WTC11 (cell line): ENCODE measurements around the gene HTRA2. TPM values are rescaled to one million over a fixed set of nuclear protein-coding genes. Genes with fewer than 3 reads are reported as not detected.

Experiments
- ATAC-seq: fragments of 200-7000 bp; cut with Tn5 transposase; 2 replicates; pipeline ENCODE4 v1.10.0; 2021; ENCODE audit warnings: mild to moderate bottlenecking, moderate library complexity
- CTCF ChIA-PET: fragments of 300-600 bp; sonication (Branson Sonifier 250); formaldehyde crosslinking; loops from one replicate; lab custom pipeline; 2021; ENCODE audit warnings: antibody characterized with exemption; lab: Charles Lee
- POLR2A ChIA-PET: fragments of 350-600 bp; sonication (Branson Sonifier 250); formaldehyde crosslinking; loops from one replicate; lab custom pipeline; 2021; ENCODE audit warnings: antibody characterized with exemption; lab: Charles Lee
- DNase-seq: peaks from one replicate; pipeline ENCODE4 v3.0.0; 2021; ENCODE audit warnings: low spot score
- H3K27ac Mint-ChIP-seq: 2 replicates; pipeline ENCODE4 v1.8.0; 2021; ENCODE audit warnings: mixed read lengths
- H3K27me3 Mint-ChIP-seq: 2 replicates; pipeline ENCODE4 v1.8.0; 2021; ENCODE audit warnings: low read depth, mild to moderate bottlenecking, moderate library complexity, mixed read lengths
- H3K36me3 Mint-ChIP-seq: 2 replicates; pipeline ENCODE4 v1.8.0; 2021; ENCODE audit warnings: mixed read lengths
- H3K4me1 Mint-ChIP-seq: 2 replicates; pipeline ENCODE4 v1.8.0; 2022; ENCODE audit warnings: mixed read lengths
- H3K4me3 Mint-ChIP-seq: 2 replicates; pipeline ENCODE4 v1.8.0; 2021; ENCODE audit warnings: mild to moderate bottlenecking, moderate library complexity, mixed read lengths
- H3K9me3 Mint-ChIP-seq: 2 replicates; pipeline ENCODE4 v1.8.0; 2021; ENCODE audit warnings: mixed read lengths
- CBFB ChIP-seq: sonication (generic); formaldehyde crosslinking; IDR thresholded peaks from 2 replicates; pipeline ENCODE4 v1.8.1; 2022; ENCODE audit warnings: mild to moderate bottlenecking, low read depth, missing genetic modification reagents
- CREM ChIP-seq: sonication (generic); formaldehyde crosslinking; IDR thresholded peaks from 2 replicates; pipeline ENCODE4 v1.8.1; 2022; ENCODE audit warnings: mild to moderate bottlenecking, missing genetic modification reagents, moderate library complexity
- FOXK1 ChIP-seq: sonication (generic); formaldehyde crosslinking; IDR thresholded peaks from 2 replicates; pipeline ENCODE4 v1.8.0; 2022; ENCODE audit warnings: mild to moderate bottlenecking, moderate library complexity, missing genetic modification reagents
- GRHL2 ChIP-seq: fragments of 250-450 bp; sonication (Bioruptor Pico); IDR thresholded peaks from 2 replicates; pipeline ENCODE4 v1.8.0; 2022; ENCODE audit warnings: mild to moderate bottlenecking, moderate library complexity; ENCODE audit not compliant: insufficient replicate concordance, severe bottlenecking
- NFATC4 ChIP-seq: fragments of 250-450 bp; sonication (Bioruptor Pico); IDR thresholded peaks from 2 replicates; pipeline ENCODE4 v1.9.0; 2021; ENCODE audit warnings: mild to moderate bottlenecking
- NFYB ChIP-seq: sonication (generic); formaldehyde crosslinking; conservative IDR thresholded peaks from 2 replicates; pipeline ENCODE4 v1.8.0; 2022; ENCODE audit warnings: low read depth, missing genetic modification reagents
- SMAD3 ChIP-seq: sonication (generic); formaldehyde crosslinking; IDR thresholded peaks from 2 replicates; pipeline ENCODE4 v1.8.0; 2022; ENCODE audit warnings: missing genetic modification reagents, mild to moderate bottlenecking, borderline replicate concordance
- TCF7 ChIP-seq: sonication (generic); formaldehyde crosslinking; IDR thresholded peaks from 2 replicates; pipeline ENCODE4 v1.8.0; 2022; ENCODE audit warnings: mild to moderate bottlenecking, low read depth, missing genetic modification reagents, moderate library complexity
- ZNF121 ChIP-seq: sonication (generic); formaldehyde crosslinking; IDR thresholded peaks from 2 replicates; pipeline ENCODE4 v1.8.0; 2023; ENCODE audit warnings: missing genetic modification reagents
- ZNF138 ChIP-seq: sonication (generic); formaldehyde crosslinking; conservative IDR thresholded peaks from 2 replicates; pipeline ENCODE4 v1.8.1; 2022; ENCODE audit warnings: mild to moderate bottlenecking, moderate library complexity, missing genetic modification reagents
- ZNF423 ChIP-seq: fragments of 250-450 bp; sonication (Bioruptor Pico); IDR thresholded peaks from 2 replicates; pipeline ENCODE4 v2.1.2; 2022; ENCODE audit warnings: mild to moderate bottlenecking, moderate library complexity
- total RNA-seq: library from RNA; stranded (reverse); gene quantifications from 3 replicates; pipeline ENCODE4 v1.2.3, GENCODE V29; 2021
- TF ChIP-seq, protein P1 (sequence below): sonication (generic); formaldehyde crosslinking; IDR thresholded peaks from 2 replicates; pipeline ENCODE4 v1.8.0; 2022; ENCODE audit warnings: mild to moderate bottlenecking, missing genetic modification reagents
- TF ChIP-seq, protein P2 (sequence below): sonication (generic); formaldehyde crosslinking; IDR thresholded peaks from 2 replicates; pipeline ENCODE4 v1.8.0; 2023; ENCODE audit warnings: missing genetic modification reagents, mild to moderate bottlenecking, borderline replicate concordance
- TF ChIP-seq, protein P3 (sequence below): sonication (generic); formaldehyde crosslinking; IDR thresholded peaks from 2 replicates; pipeline ENCODE4 v1.8.1; 2022; ENCODE audit warnings: low read depth, missing genetic modification reagents, borderline replicate concordance
- TF ChIP-seq, protein P4 (sequence below): sonication (generic); formaldehyde crosslinking; IDR thresholded peaks from 2 replicates; pipeline ENCODE4 v1.8.0; 2023; ENCODE audit warnings: missing genetic modification reagents
- TF ChIP-seq, protein P5 (sequence below): sonication (generic); formaldehyde crosslinking; IDR thresholded peaks from 2 replicates; pipeline ENCODE4 v1.8.0; 2022; ENCODE audit warnings: mild to moderate bottlenecking, missing genetic modification reagents

HTRA2 gene
- total RNA-seq, 1 experiment from 2014 or later, result 30.0 TPM

DNA sequence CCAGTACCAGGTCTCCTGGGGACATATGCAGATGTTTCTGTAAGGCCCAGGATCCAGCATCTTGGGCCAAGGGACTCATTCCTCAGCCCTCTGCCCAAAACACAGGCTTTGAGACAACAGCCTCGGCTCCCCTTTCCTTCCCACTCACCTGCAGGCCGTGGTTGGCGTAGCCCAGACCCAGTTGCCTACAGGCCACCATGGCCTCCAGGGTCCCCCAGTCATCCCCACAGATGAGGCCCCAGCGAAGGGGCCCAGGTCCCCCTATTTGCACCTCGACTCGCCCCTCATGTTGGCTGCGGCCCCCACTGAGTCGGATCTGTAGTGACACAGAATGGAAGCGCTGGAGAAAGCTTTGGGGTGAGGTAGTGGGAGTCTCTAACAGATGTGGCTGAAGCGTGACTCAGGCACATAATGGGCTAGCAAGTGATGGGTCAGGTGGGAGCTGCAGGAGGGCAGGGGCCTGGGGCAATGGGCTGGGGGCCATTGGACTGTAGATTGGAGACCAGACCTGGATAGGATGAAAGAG lies 5.8 kb downstream of the HTRA2 start:
- Mint-ChIP-seq H3K36me3 (peaks cover 16% of the 10 kb centered on the region), H3K9me3 (no peaks in the 10 kb centered on the region), H3K27ac (no peak overlapping the region), H3K4me3 (no peak overlapping the region)
- CTCF ChIA-PET, result interaction anchor here (1.6 kb wide), 1 partner anchor 9 kb away, joined by 5 read pairs; the partner anchor contains the start of gene DQX1
- no peak for ATAC-seq
- no peak for TF ChIP-seq TCF7 (CRISPR knock-in tag)
- TF ChIP-seq SMAD3 (CRISPR knock-in tag), result no peak
- TF ChIP-seq CREM, result no peak
- TF ChIP-seq, protein P1, sequence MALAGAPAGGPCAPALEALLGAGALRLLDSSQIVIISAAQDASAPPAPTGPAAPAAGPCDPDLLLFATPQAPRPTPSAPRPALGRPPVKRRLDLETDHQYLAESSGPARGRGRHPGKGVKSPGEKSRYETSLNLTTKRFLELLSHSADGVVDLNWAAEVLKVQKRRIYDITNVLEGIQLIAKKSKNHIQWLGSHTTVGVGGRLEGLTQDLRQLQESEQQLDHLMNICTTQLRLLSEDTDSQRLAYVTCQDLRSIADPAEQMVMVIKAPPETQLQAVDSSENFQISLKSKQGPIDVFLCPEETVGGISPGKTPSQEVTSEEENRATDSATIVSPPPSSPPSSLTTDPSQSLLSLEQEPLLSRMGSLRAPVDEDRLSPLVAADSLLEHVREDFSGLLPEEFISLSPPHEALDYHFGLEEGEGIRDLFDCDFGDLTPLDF (CRISPR knock-in tag), result no peak
- no peak for TF ChIP-seq ZNF423 (CRISPR knock-in tag)
- TF ChIP-seq, protein P2, sequence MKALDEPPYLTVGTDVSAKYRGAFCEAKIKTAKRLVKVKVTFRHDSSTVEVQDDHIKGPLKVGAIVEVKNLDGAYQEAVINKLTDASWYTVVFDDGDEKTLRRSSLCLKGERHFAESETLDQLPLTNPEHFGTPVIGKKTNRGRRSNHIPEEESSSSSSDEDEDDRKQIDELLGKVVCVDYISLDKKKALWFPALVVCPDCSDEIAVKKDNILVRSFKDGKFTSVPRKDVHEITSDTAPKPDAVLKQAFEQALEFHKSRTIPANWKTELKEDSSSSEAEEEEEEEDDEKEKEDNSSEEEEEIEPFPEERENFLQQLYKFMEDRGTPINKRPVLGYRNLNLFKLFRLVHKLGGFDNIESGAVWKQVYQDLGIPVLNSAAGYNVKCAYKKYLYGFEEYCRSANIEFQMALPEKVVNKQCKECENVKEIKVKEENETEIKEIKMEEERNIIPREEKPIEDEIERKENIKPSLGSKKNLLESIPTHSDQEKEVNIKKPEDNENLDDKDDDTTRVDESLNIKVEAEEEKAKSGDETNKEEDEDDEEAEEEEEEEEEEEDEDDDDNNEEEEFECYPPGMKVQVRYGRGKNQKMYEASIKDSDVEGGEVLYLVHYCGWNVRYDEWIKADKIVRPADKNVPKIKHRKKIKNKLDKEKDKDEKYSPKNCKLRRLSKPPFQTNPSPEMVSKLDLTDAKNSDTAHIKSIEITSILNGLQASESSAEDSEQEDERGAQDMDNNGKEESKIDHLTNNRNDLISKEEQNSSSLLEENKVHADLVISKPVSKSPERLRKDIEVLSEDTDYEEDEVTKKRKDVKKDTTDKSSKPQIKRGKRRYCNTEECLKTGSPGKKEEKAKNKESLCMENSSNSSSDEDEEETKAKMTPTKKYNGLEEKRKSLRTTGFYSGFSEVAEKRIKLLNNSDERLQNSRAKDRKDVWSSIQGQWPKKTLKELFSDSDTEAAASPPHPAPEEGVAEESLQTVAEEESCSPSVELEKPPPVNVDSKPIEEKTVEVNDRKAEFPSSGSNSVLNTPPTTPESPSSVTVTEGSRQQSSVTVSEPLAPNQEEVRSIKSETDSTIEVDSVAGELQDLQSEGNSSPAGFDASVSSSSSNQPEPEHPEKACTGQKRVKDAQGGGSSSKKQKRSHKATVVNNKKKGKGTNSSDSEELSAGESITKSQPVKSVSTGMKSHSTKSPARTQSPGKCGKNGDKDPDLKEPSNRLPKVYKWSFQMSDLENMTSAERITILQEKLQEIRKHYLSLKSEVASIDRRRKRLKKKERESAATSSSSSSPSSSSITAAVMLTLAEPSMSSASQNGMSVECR (CRISPR knock-in tag), result no peak
- no peak for TF ChIP-seq NFYB (CRISPR knock-in tag)
- TF ChIP-seq, protein P3, sequence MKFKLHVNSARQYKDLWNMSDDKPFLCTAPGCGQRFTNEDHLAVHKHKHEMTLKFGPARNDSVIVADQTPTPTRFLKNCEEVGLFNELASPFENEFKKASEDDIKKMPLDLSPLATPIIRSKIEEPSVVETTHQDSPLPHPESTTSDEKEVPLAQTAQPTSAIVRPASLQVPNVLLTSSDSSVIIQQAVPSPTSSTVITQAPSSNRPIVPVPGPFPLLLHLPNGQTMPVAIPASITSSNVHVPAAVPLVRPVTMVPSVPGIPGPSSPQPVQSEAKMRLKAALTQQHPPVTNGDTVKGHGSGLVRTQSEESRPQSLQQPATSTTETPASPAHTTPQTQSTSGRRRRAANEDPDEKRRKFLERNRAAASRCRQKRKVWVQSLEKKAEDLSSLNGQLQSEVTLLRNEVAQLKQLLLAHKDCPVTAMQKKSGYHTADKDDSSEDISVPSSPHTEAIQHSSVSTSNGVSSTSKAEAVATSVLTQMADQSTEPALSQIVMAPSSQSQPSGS (CRISPR knock-in tag), result no peak
- TF ChIP-seq, protein P4, sequence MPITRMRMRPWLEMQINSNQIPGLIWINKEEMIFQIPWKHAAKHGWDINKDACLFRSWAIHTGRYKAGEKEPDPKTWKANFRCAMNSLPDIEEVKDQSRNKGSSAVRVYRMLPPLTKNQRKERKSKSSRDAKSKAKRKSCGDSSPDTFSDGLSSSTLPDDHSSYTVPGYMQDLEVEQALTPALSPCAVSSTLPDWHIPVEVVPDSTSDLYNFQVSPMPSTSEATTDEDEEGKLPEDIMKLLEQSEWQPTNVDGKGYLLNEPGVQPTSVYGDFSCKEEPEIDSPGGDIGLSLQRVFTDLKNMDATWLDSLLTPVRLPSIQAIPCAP (CRISPR knock-in tag), result no peak
- no peak for TF ChIP-seq NFATC4 (CRISPR knock-in tag)
- no peak for TF ChIP-seq FOXK1 (CRISPR knock-in tag)
- TF ChIP-seq ZNF138 (CRISPR knock-in tag), result no peak
- no peak for TF ChIP-seq GRHL2 (CRISPR knock-in tag)
- TF ChIP-seq ZNF121 (CRISPR knock-in tag), result no peak
- no peak for TF ChIP-seq CBFB (CRISPR knock-in tag)
- TF ChIP-seq, protein P5, sequence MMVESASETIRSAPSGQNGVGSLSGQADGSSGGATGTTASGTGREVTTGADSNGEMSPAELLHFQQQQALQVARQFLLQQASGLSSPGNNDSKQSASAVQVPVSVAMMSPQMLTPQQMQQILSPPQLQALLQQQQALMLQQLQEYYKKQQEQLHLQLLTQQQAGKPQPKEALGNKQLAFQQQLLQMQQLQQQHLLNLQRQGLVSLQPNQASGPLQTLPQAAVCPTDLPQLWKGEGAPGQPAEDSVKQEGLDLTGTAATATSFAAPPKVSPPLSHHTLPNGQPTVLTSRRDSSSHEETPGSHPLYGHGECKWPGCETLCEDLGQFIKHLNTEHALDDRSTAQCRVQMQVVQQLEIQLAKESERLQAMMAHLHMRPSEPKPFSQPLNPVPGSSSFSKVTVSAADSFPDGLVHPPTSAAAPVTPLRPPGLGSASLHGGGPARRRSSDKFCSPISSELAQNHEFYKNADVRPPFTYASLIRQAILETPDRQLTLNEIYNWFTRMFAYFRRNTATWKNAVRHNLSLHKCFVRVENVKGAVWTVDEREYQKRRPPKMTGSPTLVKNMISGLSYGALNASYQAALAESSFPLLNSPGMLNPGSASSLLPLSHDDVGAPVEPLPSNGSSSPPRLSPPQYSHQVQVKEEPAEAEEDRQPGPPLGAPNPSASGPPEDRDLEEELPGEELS, result no peak
- TF ChIP-seq, all 79 proteins: peak for 0
- Mint-ChIP-seq H3K27me3 (0 out of 2 replicates have a peak, but pooled peaks cover 3% of the 10 kb centered on the region), H3K4me1 (peaks cover 11% of the 10 kb centered on the region)
- no peak for DNase-seq
- POLR2A ChIA-PET, result no interaction called here
